Neuronal stem cell (in vitro differentiated cells): ENCODE data around the gene ZNF586.
"Not testable (repeated sequence)": the region's sequence is repeated elsewhere in the genome, so short reads cannot be mapped to it uniquely, and the experiment has no call there.

Experiments used
- DNase-seq: peaks from one replicate; pipeline ENCODE4 v3.0.0-alpha.2; 2013; ENCODE audit warnings: low spot score
- H2AFZ ChIP-seq: one replicate; pipeline ENCODE4 v1.6.1; 2013; ENCODE audit warnings: mild to moderate bottlenecking, low read length, inconsistent platforms
- H2AK5ac ChIP-seq: 2 replicates; pipeline ENCODE4 v1.6.1; 2013; ENCODE audit warnings: low read depth, mild to moderate bottlenecking, inconsistent platforms, low read length, moderate library complexity, mixed read lengths
- H2BK120ac ChIP-seq: 2 replicates; pipeline ENCODE4 v1.6.1; 2013; ENCODE audit warnings: low read depth, mild to moderate bottlenecking, inconsistent platforms, low read length, moderate library complexity, mixed read lengths
- H2BK12ac ChIP-seq: one replicate; pipeline ENCODE4 v1.6.1; 2013; ENCODE audit warnings: low read length, inconsistent platforms
- H2BK15ac ChIP-seq: 2 replicates; pipeline ENCODE4 v1.6.1; 2013; ENCODE audit warnings: mild to moderate bottlenecking, low read length, inconsistent platforms, mixed read lengths
- H2BK5ac ChIP-seq: one replicate; pipeline ENCODE4 v1.6.1; 2013; ENCODE audit warnings: inconsistent platforms, mild to moderate bottlenecking, low read length, moderate library complexity
- H3K14ac ChIP-seq: one replicate; pipeline ENCODE4 v1.6.1; 2013; ENCODE audit warnings: low read length, inconsistent platforms
- H3K18ac ChIP-seq: 2 replicates; pipeline ENCODE4 v1.6.1; 2013; ENCODE audit warnings: low read length, inconsistent platforms
- H3K23ac ChIP-seq: 2 replicates; pipeline ENCODE4 v1.6.1; 2013; ENCODE audit warnings: low read depth, mild to moderate bottlenecking, mixed read lengths, low read length, inconsistent platforms; ENCODE audit not compliant: poor library complexity
- H3K27ac ChIP-seq: replicated peaks from 3 replicates; pipeline ENCODE4 v1.5.1; 2013; ENCODE audit warnings: low read length, inconsistent platforms
- H3K27me3 ChIP-seq, 3 experiments: 2 replicates each; pipeline ENCODE4 v1.6.1; 2013; ENCODE audit warnings: low read length in 3 of 3, mild to moderate bottlenecking in 2 of 3, inconsistent platforms in 1 of 3, low read depth in 1 of 3, mixed read lengths in 1 of 3, moderate library complexity in 1 of 3; ENCODE audit not compliant: control insufficient read depth in 3 of 3, insufficient read depth in 3 of 3
- H3K36me3 ChIP-seq, 2 donors: replicated peaks in 1 of 2; 2 replicates each; pipeline ENCODE4 v1.6.1; 2013; ENCODE audit warnings: low read length in 2 of 2; ENCODE audit not compliant: control insufficient read depth in 2 of 2, insufficient read depth in 2 of 2
- H3K4ac ChIP-seq: 2 replicates; pipeline ENCODE4 v1.6.1; 2013; ENCODE audit warnings: inconsistent platforms, mild to moderate bottlenecking, low read length, moderate library complexity
- H3K4me1 ChIP-seq, 2 donors: 1 replicate in 1 of 2; 2 replicates in 1 of 2; pipeline ENCODE4 v1.6.1; 2013; ENCODE audit warnings: low read length in 2 of 2, low read depth in 1 of 2; ENCODE audit not compliant: control insufficient read depth in 2 of 2, insufficient read depth in 1 of 2
- H3K4me2 ChIP-seq: one replicate; pipeline ENCODE4 v1.6.1; 2013; ENCODE audit warnings: mild to moderate bottlenecking, low read length, inconsistent platforms; ENCODE audit not compliant: insufficient read depth, poor library complexity, severe bottlenecking
- H3K4me3 ChIP-seq, 2 donors: 2 replicates each; pipeline ENCODE4 v1.5.1; 2013; ENCODE audit warnings: low read length in 2 of 2, mild to moderate bottlenecking in 2 of 2, inconsistent platforms in 1 of 2, moderate library complexity in 1 of 2
- H3K79me1 ChIP-seq: one replicate; pipeline ENCODE4 v1.6.1; 2013; ENCODE audit warnings: low read depth, mild to moderate bottlenecking, inconsistent platforms, low read length, moderate library complexity
- H3K9ac ChIP-seq: one replicate; pipeline ENCODE4 v1.6.1; 2013; ENCODE audit warnings: mild to moderate bottlenecking, low read depth, low read length, inconsistent platforms; ENCODE audit not compliant: poor library complexity
- H3K9me3 ChIP-seq, 2 donors: replicated peaks in 1 of 2; 2 replicates each; pipeline versions ENCODE3 to v1.6.1; 2013; ENCODE audit warnings: low read length in 2 of 2, mild to moderate bottlenecking in 2 of 2, inconsistent platforms in 1 of 2, low read depth in 1 of 2, mixed read lengths in 1 of 2, moderate library complexity in 1 of 2; ENCODE audit not compliant: control insufficient read depth in 2 of 2, insufficient read depth in 1 of 2
- H4K8ac ChIP-seq: one replicate; pipeline ENCODE4 v1.6.1; 2013; ENCODE audit warnings: low read depth, mild to moderate bottlenecking, inconsistent platforms, low read length, moderate library complexity
- H4K91ac ChIP-seq: one replicate; pipeline ENCODE4 v1.6.1; 2013; ENCODE audit warnings: low read length, low read depth, mild to moderate bottlenecking, inconsistent platforms; ENCODE audit not compliant: poor library complexity
- WGBS, 2 donors: extraction: QIAGEN DNeasy Blood & Tissue Kit; methylation state at CpG; one replicate each; pipeline ENCODE4 v1.1.7; 2013; ENCODE audit warnings: missing lambda C conversion rate in 2 of 2, mixed read lengths in 1 of 2; ENCODE audit not compliant: insufficient read length in 2 of 2, insufficient replicate concordance in 1 of 2; ENCODE audit errors: extremely low coverage in 2 of 2; 5-methylcytosine and 5-hydroxymethylcytosine counted together

ZNF586 gene

DNA sequence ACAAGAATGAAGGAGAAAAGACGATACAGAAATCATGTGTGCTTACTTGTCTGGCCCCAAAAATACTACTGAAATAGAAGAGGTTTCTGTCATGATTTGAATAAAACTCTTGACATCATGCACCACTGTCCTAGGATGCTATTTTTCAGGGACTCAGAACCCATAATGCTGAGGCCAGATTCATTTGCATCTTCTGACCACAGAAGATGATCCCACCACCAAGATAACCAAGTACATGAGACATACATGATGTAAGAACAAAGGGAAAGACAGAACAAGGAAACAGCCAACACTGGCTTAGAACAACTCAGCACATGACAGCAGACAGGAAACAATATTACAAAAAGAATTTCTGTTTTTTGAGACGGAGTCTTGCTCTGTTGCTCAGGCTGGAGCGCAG lies 42.8 kb downstream of the ZNF586 start:
- Histone ChIP-seq H3K27ac (no peak overlapping the region), H3K79me1 (peaks cover 1% of the 10 kb centered on the region), H2BK5ac (no peak overlapping the region), H3K9me3 (no peaks in the 10 kb centered on the region), H3K4me1 (peaks cover 0 to 2% of the 10 kb centered on the region in 2 donors), H2BK12ac (no peak overlapping the region), H2BK120ac (no peak overlapping the region), H2AK5ac (no peak overlapping the region), H3K9ac (no peak overlapping the region), H4K8ac (no peak overlapping the region), H2AFZ (no peak overlapping the region), H3K4me2 (no peak overlapping the region), H3K14ac (no peak overlapping the region), H4K91ac (no peak overlapping the region), H3K18ac (no peak overlapping the region), H3K27me3 (no peaks in the 10 kb centered on the region), H3K36me3 (peaks cover 11 to 51% of the 10 kb centered on the region in 2 donors), H3K4me3 (no peak overlapping the region), H2BK15ac (no peak overlapping the region), H3K4ac (no peak overlapping the region), H3K23ac (no peak overlapping the region)
- DNase-seq: no peak
- WGBS, 2 donors: no CpG with 5 or more reads among the region's 3 CpGs

DNA sequence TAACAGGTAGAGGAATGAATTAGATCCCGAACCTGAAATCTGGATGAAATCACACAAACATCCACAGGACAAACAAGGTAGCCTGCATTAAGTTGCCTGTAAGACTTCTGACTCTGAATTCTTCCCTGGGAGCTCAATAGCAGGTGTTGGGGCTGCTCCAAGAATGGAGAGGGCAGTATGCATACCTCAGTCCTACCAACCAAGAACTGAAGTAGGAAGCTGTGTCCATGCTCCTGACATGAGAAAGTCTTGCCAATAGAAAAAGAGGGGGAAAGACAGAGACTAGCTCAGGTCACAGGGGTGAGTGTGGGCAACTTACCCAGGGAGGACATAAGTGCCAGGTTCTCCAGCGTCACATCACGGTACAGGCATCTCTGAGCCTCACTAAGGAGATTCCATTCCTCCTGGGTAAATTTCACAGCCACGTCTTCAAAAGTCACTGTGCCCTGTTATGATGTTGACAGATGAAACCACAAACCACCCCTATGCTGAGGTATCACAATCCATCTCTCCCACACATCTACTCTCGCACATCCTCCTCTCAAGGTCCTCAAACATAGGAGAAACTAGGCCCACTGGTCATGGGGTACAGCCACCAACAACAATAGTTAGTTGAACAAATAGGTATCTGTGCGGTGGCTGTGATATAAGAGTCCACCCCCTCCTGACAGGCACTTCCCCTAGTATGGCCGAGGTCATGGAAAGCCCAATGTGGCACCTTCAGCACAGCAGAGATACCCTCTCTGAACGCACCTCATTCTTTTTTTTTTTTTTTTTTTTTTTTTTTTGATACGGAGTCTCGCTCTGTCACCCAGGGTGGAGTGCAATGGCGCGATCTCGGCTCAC lies 43.7 kb downstream of the ZNF586 start:
- not testable (repeated sequence) for H3K79me1 ChIP-seq, H3K18ac ChIP-seq, H3K23ac ChIP-seq, H2BK12ac ChIP-seq, H2AFZ ChIP-seq, H3K27ac ChIP-seq, H2AK5ac ChIP-seq, H3K9ac ChIP-seq, DNase-seq, H2BK5ac ChIP-seq, H3K14ac ChIP-seq, H2BK15ac ChIP-seq, H4K91ac ChIP-seq, H3K4me1 ChIP-seq, H3K9me3 ChIP-seq, H2BK120ac ChIP-seq, H3K27me3 ChIP-seq, H4K8ac ChIP-seq, H3K4ac ChIP-seq
- peaks cover 6 to 41% of the 10 kb centered on the region in 2 donors for H3K36me3 ChIP-seq
- WGBS, 2 donors: no CpG with 5 or more reads among the region's 13 CpGs
- peak overlapping the region in 1 of 2 donors; percentile 80 for H3K4me3 ChIP-seq
- H3K4me2 ChIP-seq: peak overlapping the region; percentile 75

DNA sequence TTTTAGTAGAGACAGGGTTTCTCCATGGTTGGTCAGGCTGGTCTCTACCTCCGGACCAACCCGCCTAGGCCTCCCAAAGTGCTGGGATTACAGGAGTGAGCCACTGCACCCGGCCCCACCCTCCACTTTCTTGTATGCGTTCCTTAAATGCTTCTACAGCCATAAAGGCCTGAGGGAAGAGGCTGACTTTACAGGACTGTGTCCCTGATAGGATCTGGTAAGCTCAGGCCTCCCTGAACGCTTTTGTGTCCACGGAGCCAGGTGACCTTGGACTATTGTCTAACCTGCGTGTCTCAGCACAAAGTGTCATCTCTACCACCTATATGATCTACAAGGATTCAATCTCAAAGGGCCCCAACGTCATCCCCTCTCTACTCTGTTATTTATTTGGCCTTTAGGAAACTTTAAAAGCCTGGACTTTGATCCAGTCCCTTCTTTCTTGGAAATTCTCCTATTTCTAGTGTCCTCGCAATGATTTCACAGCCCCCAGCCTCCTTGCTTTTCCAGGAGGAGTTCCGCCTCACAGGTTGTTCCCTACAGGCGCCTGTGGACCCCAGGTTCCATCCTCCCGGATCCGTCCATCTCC lies 44.5 kb downstream of the ZNF586 start:
- Histone ChIP-seq H2BK5ac (no peak overlapping the region), H2BK12ac (no peak overlapping the region), H2BK15ac (peak overlapping the region; percentile 33), H3K4me2 (peak overlapping the region; percentile 75), H4K91ac (no peak overlapping the region), H3K4me3 (peak overlapping the region; percentile 80 to 97), H3K79me1 (peaks cover 1% of the 10 kb centered on the region), H3K9ac (peak overlapping the region; percentile 96), H3K14ac (no peak overlapping the region), H4K8ac (no peak overlapping the region), H3K27ac (peak overlapping the region; percentile 33), H2AFZ (peak overlapping the region; percentile 80), H2AK5ac (peak overlapping the region; percentile 74), H3K4ac (no peak overlapping the region), H3K9me3 (no peaks in the 10 kb centered on the region), H3K36me3 (peaks cover 3 to 36% of the 10 kb centered on the region in 2 donors), H3K4me1 (peaks cover 0 to 2% of the 10 kb centered on the region in 2 donors), H2BK120ac (no peak overlapping the region), H3K23ac (peak overlapping the region; percentile 80), H3K27me3 (no peaks in the 10 kb centered on the region), H3K18ac (peak overlapping the region; percentile 92)
- DNase-seq: no peak
- no CpG with 5 or more reads among the region's 13 CpGs for WGBS, 2 donors
